Uterus (tissue), 4 donors: ENCODE data around the gene PAK1. TPM values are rescaled to one million over a fixed set of nuclear protein-coding genes. Genes with fewer than 3 reads are reported as not detected.

Source experiments
- DNase-seq, 2 donors: peaks; one replicate each; pipeline ENCODE4 v3.0.0-alpha.2; 2019 to 2020
- H3K27ac ChIP-seq, 2 donors: fragments of 200-600 bp; sonication (generic); 1 replicate in 1 of 2; 2 replicates in 1 of 2; pipeline ENCODE4 v1.5.1; 2016 to 2018
- H3K27me3 ChIP-seq, 2 donors: fragments of 200-600 bp; sonication (generic); one replicate each; pipeline ENCODE4 v1.5.1; 2018 to 2019; ENCODE audit warnings: control low read depth in 1 of 2
- H3K36me3 ChIP-seq, 2 donors: fragments of 200-600 bp; sonication (generic); one replicate each; pipeline ENCODE4 v1.5.1; 2019; ENCODE audit warnings: control low read depth in 1 of 2
- H3K4me1 ChIP-seq, 2 donors: fragments of 200-600 bp; sonication (generic); one replicate each; pipeline ENCODE4 v1.5.1; 2018 to 2019; ENCODE audit warnings: control low read depth in 1 of 2
- H3K4me3 ChIP-seq, 2 donors: fragments of 200-600 bp; sonication (generic); 1 replicate in 1 of 2; 2 replicates in 1 of 2; pipeline ENCODE4 v1.5.1; 2018 to 2019; ENCODE audit warnings: mild to moderate bottlenecking in 1 of 2
- H3K9me3 ChIP-seq, 2 donors: fragments of 200-600 bp; sonication (generic); one replicate each; pipeline ENCODE4 v1.5.1; 2019; ENCODE audit warnings: control low read depth in 1 of 2
- CTCF ChIP-seq, 4 experiments: fragments of 200-600 bp in 2 of 4; fragments of 450-650 bp in 2 of 4; sonication (generic) in 2 of 4; IDR thresholded peaks; one replicate each; pipeline ENCODE4 v1.5.1; 2016 to 2019; ENCODE audit warnings: antibody characterized with exemption in 4 of 4, mild to moderate bottlenecking in 2 of 4, moderate library complexity in 1 of 4
- POLR2A ChIP-seq, 2 donors: fragments of 450-650 bp; IDR thresholded peaks; one replicate each; pipeline ENCODE4 v1.6.1; 2016; ENCODE audit warnings: antibody characterized with exemption in 2 of 2, mild to moderate bottlenecking in 1 of 2, moderate library complexity in 1 of 2
- intact Hi-C: fragments of 100-400 bp; cut with DNase I; formaldehyde crosslinking; loops from one replicate; pipeline ENCODE4 v1.15.1; 2023; ENCODE audit warnings: low total_unique reads
- total RNA-seq, 4 donors: library from RNA; depleted of rRNA in 3 of 4; stranded (reverse); fragments of >200 nt in 3 of 4; gene quantifications; one replicate each; pipeline versions ENCODE4 v1.1.0 to v1.2.4, GENCODE V29; 2014 to 2023
- donor health status: DM: yes; HTN: yes; CAD: no.

The PAK1 gene
- total RNA-seq, 4 donors from 2014 or later, result 17.4 to 55.2 (median 35.7) TPM

- DNase-seq, result no peak
- H3K4me3 ChIP-seq, result no peak overlapping the region
- no peaks in the 10 kb centered on the region for H3K27me3 ChIP-seq
- no peak overlapping the region for H3K27ac ChIP-seq
- no peaks in the 10 kb centered on the region for H3K9me3 ChIP-seq
- no peaks in the 10 kb centered on the region for H3K4me1 ChIP-seq
- no peak for TF ChIP-seq POLR2A (IDR thresholded peaks at IDR 0.05)
- no peak for TF ChIP-seq CTCF (IDR thresholded peaks at IDR 0.05)
- H3K36me3 ChIP-seq, result no peaks in the 10 kb centered on the region
- intact Hi-C loops, result no loop called here
Measured at GRCh38 chr11:77517226-77517625, 43.3 kb upstream of the PAK1 start.

GRCh38 chr11:77515483-77515882 is 41.6 kb upstream of the PAK1 start:
- Histone ChIP-seq H3K9me3 (no peaks in the 10 kb centered on the region), H3K4me3 (no peak overlapping the region), H3K4me1 (no peaks in the 10 kb centered on the region), H3K27me3 (no peaks in the 10 kb centered on the region), H3K27ac (no peak overlapping the region), H3K36me3 (no peaks in the 10 kb centered on the region)
- no peak for DNase-seq
- intact Hi-C loops, result no loop called here
- TF ChIP-seq POLR2A (IDR thresholded peaks at IDR 0.05) (no peak), CTCF (IDR thresholded peaks at IDR 0.05) (no peak)

- Histone ChIP-seq H3K9me3 (no peaks in the 10 kb centered on the region), H3K36me3 (no peaks in the 10 kb centered on the region), H3K27me3 (no peaks in the 10 kb centered on the region), H3K4me1 (no peaks in the 10 kb centered on the region), H3K27ac (no peak overlapping the region), H3K4me3 (no peak overlapping the region)
- intact Hi-C loops, result no loop called here
- no peak for TF ChIP-seq POLR2A (IDR thresholded peaks at IDR 0.05)
- no peak for TF ChIP-seq CTCF (IDR thresholded peaks at IDR 0.05)
- DNase-seq, result no peak
Measured at GRCh38 chr11:77515063-77515462, 41.2 kb upstream of the PAK1 start.

GRCh38 chr11:77512092-77512491 is 38.2 kb upstream of the PAK1 start:
- no peaks in the 10 kb centered on the region for H3K27me3 ChIP-seq
- H3K27ac ChIP-seq, result no peak overlapping the region
- no peak overlapping the region for H3K4me3 ChIP-seq
- intact Hi-C loops, result no loop called here
- no peak for TF ChIP-seq CTCF (IDR thresholded peaks at IDR 0.05)
- no peak for TF ChIP-seq POLR2A (IDR thresholded peaks at IDR 0.05)
- H3K36me3 ChIP-seq, result no peaks in the 10 kb centered on the region
- H3K4me1 ChIP-seq, result no peaks in the 10 kb centered on the region
- no peaks in the 10 kb centered on the region for H3K9me3 ChIP-seq
- no peak for DNase-seq

GRCh38 chr11:77510851-77511250 is 37.0 kb upstream of the PAK1 start:
- TF ChIP-seq POLR2A (IDR thresholded peaks at IDR 0.05) (no peak), CTCF (IDR thresholded peaks at IDR 0.05) (no peak)
- no peaks in the 10 kb centered on the region for H3K27me3 ChIP-seq
- no peaks in the 10 kb centered on the region for H3K9me3 ChIP-seq
- H3K4me3 ChIP-seq, result no peak overlapping the region
- no peak for DNase-seq
- H3K36me3 ChIP-seq, result no peaks in the 10 kb centered on the region
- no peaks in the 10 kb centered on the region for H3K4me1 ChIP-seq
- intact Hi-C loops, result no loop called here
- H3K27ac ChIP-seq, result no peak overlapping the region
